Adrenal gland (tissue), 12 donors: ENCODE data around the gene BICD1. TPM values are rescaled to one million over a fixed set of nuclear protein-coding genes. Genes with fewer than 3 reads are reported as not detected.

ENCODE experiments used
- DNase-seq, 7 donors: peaks; one replicate each; pipeline ENCODE4 v3.0.0-alpha.2; 2019 to 2020
- H3K27ac ChIP-seq, 5 donors: fragments of 200-600 bp; sonication (generic) in 4 of 5; 1 replicate in 3 of 5; 2 replicates in 2 of 5; pipeline versions ENCODE4 v1.5.1 to v1.8.0; 2016 to 2020; ENCODE audit warnings: mild to moderate bottlenecking in 1 of 5
- H3K27me3 ChIP-seq: fragments of 200-600 bp; 2 replicates; pipeline ENCODE4 v1.8.0; 2021
- H3K36me3 ChIP-seq, 2 donors: fragments of 200-600 bp; replicated peaks in 1 of 2; 1 replicate in 1 of 2; 2 replicates in 1 of 2; pipeline versions ENCODE4 v1.5.1 to v1.8.0; 2018 to 2022
- H3K4me1 ChIP-seq, 2 donors: fragments of 200-600 bp; replicated peaks in 1 of 2; 1 replicate in 1 of 2; 2 replicates in 1 of 2; pipeline versions ENCODE4 v1.5.1 to v1.8.0; 2018 to 2021
- H3K4me3 ChIP-seq, 4 donors: fragments of 200-600 bp; sonication (generic) in 3 of 4; one replicate each; pipeline ENCODE4 v1.5.1; 2016 to 2018
- H3K9me3 ChIP-seq, 3 donors: fragments of 200-600 bp; sonication (generic) in 1 of 3; replicated peaks in 1 of 3; 1 replicate in 2 of 3; 2 replicates in 1 of 3; pipeline versions ENCODE4 v1.5.1 to v1.8.0; 2016 to 2021
- POLR2A ChIP-seq, 2 donors: fragments of 450-650 bp; IDR thresholded peaks; one replicate each; pipeline ENCODE4 v1.6.1; 2017; ENCODE audit warnings: antibody characterized with exemption in 2 of 2, mild to moderate bottlenecking in 2 of 2, moderate library complexity in 1 of 2
- WGBS, 4 donors: extraction: QIAGEN DNeasy Blood & Tissue Kit in 2 of 4; methylation state at CpG; one replicate each; pipeline versions ENCODE4 v1.1.5 to v1.1.7; 2013 to 2017; 5-methylcytosine and 5-hydroxymethylcytosine counted together
- intact Hi-C, 2 donors: fragments of 100-400 bp; cut with DNase I; formaldehyde crosslinking; loops; one replicate each; pipeline versions ENCODE4 v1.14.1 to v1.15.0; 2022 to 2023
- polyA plus RNA-seq, 3 donors: library from polyadenylated mRNA; stranded (reverse); fragments of 200-250 nt in 2 of 3; fragments of 350-450 nt in 1 of 3; fragmentation: Illumina TruSeq in 1 of 3; extraction: RNeasy Lipid Tissue Mini Kit (QIAGEN cat#74804) in 1 of 3; gene quantifications; one replicate each; pipeline ENCODE4 v1.2.3, GENCODE V29; 2013 to 2014
- total RNA-seq, 9 donors: library from RNA; depleted of rRNA in 4 of 9; stranded (reverse); fragments of >200 nt in 4 of 9; fragments of 120-200 nt in 1 of 9; fragmentation: NEBNext Ultra II Directional in 1 of 9; extraction: Animal tissue kit (Norgen Biotek cat#: 25700) in 1 of 9; gene quantifications; one replicate each; pipeline versions ENCODE4 v1.1.0 to v1.2.4, GENCODE V29; 2013 to 2023
- TF ChIP-seq, protein P1 (sequence below), 6 experiments: fragments of 450-650 bp in 4 of 6; fragments of 200-600 bp in 2 of 6; sonication (generic) in 1 of 6; IDR thresholded peaks; 1 replicate in 5 of 6; 2 replicates in 1 of 6; pipeline versions ENCODE4 v1.5.1 to v1.8.0; 2016 to 2021; ENCODE audit warnings: antibody characterized with exemption in 6 of 6, mild to moderate bottlenecking in 2 of 6, moderate library complexity in 1 of 6
- donor health status: healthy with polysubstance abuse.
- donor health status: Bipolar disorder and iron deficiency.
- donor health status: DM: yes; HTN: yes; CAD: no.
- donor health status: DM: no; HTN: no; CAD: no.
- donor health status: DM: no; HTN: no; CAD: no.
- donor health status: DM: yes; HTN: yes; CAD: no.

BICD1 gene
- total and polyA plus RNA-seq, 12 donors, result 2.9 to 18.2 (median 9.4) TPM

DNA sequence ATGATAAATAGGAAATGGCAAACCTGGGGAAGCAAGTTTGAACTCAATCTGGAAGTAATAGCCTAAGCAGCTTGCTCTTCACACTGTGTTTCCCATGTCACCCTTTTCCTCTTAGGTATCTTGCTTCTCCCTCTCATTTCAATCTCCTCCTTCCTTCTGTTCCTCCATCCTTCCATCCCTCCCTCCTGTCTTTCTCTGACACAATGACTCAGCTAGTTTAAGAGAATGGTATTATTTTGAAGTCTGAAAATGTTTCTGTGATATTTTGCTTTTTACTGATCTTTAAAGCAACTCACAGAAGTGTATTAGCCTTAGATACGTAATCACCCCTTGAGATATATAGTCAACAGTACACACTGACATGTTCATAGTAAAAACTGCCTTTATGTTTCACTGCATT is 236.8 kb downstream of the BICD1 start:
- Histone ChIP-seq H3K4me3 (no peak overlapping the region), H3K4me1 (no peaks in the 10 kb centered on the region), H3K27ac (no peak overlapping the region), H3K36me3 (no peaks in the 10 kb centered on the region), H3K27me3 (no peaks in the 10 kb centered on the region), H3K9me3 (no peaks in the 10 kb centered on the region)
- WGBS, 4 donors, result 92 to 100% (median 97%) methylated on average over 1 of the region's 1 CpG
- TF ChIP-seq, protein P1, sequence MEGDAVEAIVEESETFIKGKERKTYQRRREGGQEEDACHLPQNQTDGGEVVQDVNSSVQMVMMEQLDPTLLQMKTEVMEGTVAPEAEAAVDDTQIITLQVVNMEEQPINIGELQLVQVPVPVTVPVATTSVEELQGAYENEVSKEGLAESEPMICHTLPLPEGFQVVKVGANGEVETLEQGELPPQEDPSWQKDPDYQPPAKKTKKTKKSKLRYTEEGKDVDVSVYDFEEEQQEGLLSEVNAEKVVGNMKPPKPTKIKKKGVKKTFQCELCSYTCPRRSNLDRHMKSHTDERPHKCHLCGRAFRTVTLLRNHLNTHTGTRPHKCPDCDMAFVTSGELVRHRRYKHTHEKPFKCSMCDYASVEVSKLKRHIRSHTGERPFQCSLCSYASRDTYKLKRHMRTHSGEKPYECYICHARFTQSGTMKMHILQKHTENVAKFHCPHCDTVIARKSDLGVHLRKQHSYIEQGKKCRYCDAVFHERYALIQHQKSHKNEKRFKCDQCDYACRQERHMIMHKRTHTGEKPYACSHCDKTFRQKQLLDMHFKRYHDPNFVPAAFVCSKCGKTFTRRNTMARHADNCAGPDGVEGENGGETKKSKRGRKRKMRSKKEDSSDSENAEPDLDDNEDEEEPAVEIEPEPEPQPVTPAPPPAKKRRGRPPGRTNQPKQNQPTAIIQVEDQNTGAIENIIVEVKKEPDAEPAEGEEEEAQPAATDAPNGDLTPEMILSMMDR (IDR thresholded peaks at IDR 0.05), result no peak
- no peak for TF ChIP-seq POLR2A (IDR thresholded peaks at IDR 0.05)
- intact Hi-C loops, result no loop called here
- DNase-seq, result no peak

DNA sequence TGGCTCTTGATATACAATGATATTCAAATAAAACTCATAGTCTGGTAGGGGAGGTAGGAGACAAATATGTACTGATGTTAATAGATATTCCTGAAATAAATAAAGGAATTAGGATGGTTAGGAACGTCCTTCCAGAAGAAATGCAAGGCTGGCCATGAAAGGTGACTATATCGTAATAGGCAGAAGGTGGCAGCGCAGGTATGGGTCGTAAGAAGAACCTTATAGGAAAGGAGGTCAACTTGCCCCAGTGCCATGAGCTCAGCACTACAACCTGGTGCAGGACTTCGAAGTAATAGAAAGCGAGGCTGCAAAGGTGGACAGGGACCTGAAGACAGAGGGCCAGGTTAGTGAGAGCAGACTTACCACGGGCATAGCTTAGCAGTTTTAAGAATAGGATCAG is 237.4 kb downstream of the BICD1 start:
- no peak overlapping the region for H3K27ac ChIP-seq
- TF ChIP-seq POLR2A (IDR thresholded peaks at IDR 0.05), result no peak
- TF ChIP-seq, protein P1 (IDR thresholded peaks at IDR 0.05), result no peak
- no peaks in the 10 kb centered on the region for H3K9me3 ChIP-seq
- H3K36me3 ChIP-seq, result no peaks in the 10 kb centered on the region
- no peaks in the 10 kb centered on the region for H3K27me3 ChIP-seq
- no peak for DNase-seq
- WGBS, 4 donors, result 86 to 93% (median 88%) methylated on average over 7 of the region's 7 CpGs
- intact Hi-C loops, result no loop called here
- no peaks in the 10 kb centered on the region for H3K4me1 ChIP-seq
- H3K4me3 ChIP-seq, result no peak overlapping the region

DNA sequence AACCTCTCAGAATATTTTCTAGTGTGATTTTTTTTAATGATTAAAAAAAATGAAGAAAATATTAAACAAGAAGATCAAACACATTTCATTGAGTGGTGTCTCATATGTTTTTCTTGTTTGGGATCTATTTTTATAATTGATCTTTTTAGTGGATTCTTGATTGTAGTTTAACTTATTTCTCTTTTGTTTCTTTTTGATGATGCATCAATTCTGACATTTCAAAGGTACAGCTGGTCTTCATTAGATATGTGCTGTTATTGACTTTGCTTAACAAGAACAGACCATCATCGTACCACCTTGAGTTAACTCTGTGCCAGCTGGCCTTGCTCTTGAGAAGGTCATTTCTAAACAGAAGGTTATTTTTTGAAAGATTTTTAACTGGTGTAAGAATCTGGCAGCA is 246.9 kb downstream of the BICD1 start:
- WGBS, 4 donors, result 38 to 52% (median 46%) methylated on average over 1 of the region's 1 CpG
- TF ChIP-seq, protein P1 (IDR thresholded peaks at IDR 0.05), result no peak
- no peak for TF ChIP-seq POLR2A (IDR thresholded peaks at IDR 0.05)
- intact Hi-C loops, result no loop called here
- Histone ChIP-seq H3K4me1 (no peaks in the 10 kb centered on the region), H3K27ac (no peak overlapping the region), H3K27me3 (no peaks in the 10 kb centered on the region), H3K9me3 (no peaks in the 10 kb centered on the region), H3K4me3 (no peak overlapping the region), H3K36me3 (no peaks in the 10 kb centered on the region)
- DNase-seq, result no peak

DNA sequence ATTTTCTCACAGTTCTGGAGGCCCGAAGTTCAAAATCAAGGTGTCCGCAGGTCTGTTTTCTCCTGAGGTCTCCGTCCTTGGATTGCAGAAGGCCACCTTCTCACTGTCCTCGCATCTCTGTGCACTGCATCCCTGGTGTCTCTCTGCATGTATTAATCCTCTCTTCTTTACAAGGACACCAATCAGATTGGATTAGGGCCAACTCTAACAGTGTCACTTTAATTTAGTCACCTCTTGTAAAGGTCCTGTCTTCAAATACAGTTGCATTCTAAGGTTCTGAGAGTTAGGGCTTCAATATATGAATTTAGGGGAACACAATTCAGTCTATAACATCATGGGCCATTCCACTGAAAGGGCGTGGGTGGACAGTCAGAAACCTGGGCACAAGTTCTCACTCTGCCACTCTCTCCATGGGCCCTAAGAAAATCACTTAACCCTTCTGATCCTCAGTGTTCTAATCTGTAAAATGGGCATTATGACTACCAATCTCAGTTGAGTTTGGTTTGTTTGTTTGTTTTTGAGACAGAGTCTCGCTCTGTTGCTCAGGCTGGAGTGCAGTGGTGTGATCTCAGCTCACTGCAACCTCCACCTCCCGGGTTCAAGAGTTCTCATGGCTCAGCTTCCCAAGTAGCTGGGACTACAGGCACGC is 251.1 kb downstream of the BICD1 start:
- DNase-seq, result no peak
- no peaks in the 10 kb centered on the region for H3K4me1 ChIP-seq
- TF ChIP-seq, protein P1 (IDR thresholded peaks at IDR 0.05), result no peak
- TF ChIP-seq POLR2A (IDR thresholded peaks at IDR 0.05), result no peak
- no peak overlapping the region for H3K4me3 ChIP-seq
- H3K36me3 ChIP-seq, result no peaks in the 10 kb centered on the region
- H3K27ac ChIP-seq, result no peak overlapping the region
- no peaks in the 10 kb centered on the region for H3K9me3 ChIP-seq
- 89 to 96% (median 92%) methylated on average over 8 of the region's 8 CpGs for WGBS, 4 donors
- intact Hi-C loops, result no loop called here
- H3K27me3 ChIP-seq, result no peaks in the 10 kb centered on the region
